ENCODE data around the gene RFX7. TPM values are rescaled to one million over a fixed set of nuclear protein-coding genes. Genes with fewer than 3 reads are reported as not detected.
A peak's percentile ranks its signal among the peaks of the same experiment; 100 is the strongest.

Gene RFX7
- total and polyA plus RNA-seq, 2 donors: 5.9 to 7.7 TPM

DNA sequence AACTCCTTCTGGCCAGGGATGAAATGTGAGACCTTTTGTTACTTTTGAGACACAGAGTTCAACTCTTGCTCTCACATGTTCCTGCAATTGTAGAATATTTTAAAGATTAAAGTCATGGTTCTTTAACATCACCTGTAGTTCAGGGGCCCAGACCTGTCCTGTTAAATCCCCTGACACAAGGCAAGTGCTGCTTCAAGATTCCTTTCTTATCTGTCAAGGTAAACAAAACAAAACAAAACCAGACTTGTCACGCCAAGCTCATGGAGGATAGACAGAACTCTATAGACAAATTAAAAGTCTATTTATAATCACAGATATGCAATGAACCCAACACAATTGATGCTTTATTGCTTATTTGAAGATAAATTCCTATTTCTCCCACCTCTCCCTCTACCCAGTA, 201.6 kb downstream of the RFX7 start:
- 94% methylated on average over 1 of the region's 1 CpG for WGBS
- Histone ChIP-seq H3K9me3 (ENCODE audit: control insufficient read depth in 2 of 2, insufficient read depth in 1 of 2, low read length in 1 of 2) (no peaks in the 10 kb centered on the region), H3K27me3 (ENCODE audit: control insufficient read depth in 2 of 2, insufficient read depth in 1 of 2, low read length in 1 of 2) (no peaks in the 10 kb centered on the region), H3K36me3 (ENCODE audit: control insufficient read depth in 2 of 2, insufficient read depth in 2 of 2, low read length in 1 of 2) (no peaks in the 10 kb centered on the region), H3K27ac (ENCODE audit: low read depth in 1 of 2, low read length in 1 of 2) (no peak overlapping the region), H3K4me1 (ENCODE audit: control insufficient read depth in 2 of 2, insufficient read depth in 2 of 2, low read length in 2 of 2) (peaks cover 3 to 7% of the 10 kb centered on the region in 2 donors), H3K4me3 (ENCODE audit: low read length in 2 of 2) (no peak overlapping the region)
- DNase-seq (ENCODE audit: low read depth in 6 of 9, low spot score in 9 of 9): no peak

DNA sequence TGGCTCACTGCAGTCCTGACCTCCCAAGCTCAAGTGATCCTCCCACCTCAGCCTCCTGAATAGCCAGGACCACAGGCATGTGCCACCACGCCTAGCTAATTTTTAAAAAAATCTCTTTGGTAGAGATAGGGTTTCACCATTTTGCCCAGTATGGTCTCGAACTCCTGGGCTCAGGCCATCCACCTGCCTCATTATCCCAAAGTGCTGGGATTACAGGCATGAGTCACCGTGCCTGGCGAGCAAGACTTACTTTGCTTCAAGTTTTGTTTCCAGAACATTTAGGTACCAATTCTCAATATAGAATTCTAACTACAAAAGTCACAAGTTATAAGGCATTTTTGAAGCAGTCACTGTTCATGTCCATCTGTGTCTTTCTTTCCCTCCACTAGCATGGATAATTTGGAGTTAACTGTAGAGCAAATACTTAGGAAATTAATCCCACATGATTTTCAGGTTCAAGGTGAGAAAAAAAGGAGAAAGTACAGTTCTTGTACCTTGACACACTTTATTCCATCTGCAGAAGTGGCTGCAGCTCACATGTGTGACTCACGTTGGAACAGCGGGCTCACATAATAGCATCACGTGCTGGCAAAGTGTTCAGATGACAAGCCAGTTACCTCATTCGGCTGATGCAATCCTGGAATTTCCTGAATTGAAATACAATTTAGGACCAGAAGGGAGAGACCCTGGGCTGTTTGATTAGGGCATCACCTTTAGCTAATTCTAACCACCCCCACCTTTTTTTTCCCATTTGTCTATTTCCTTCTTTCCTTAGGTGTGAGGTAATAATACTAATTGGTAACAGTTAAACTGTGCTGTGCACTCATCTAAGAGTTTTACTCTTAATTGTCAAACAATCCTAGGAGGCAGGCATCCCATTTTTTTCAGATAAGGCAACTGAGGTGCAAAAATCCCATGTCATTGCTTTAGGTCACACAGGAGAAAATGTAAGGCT, 203.3 kb downstream of the RFX7 start:
- no peaks in the 10 kb centered on the region for H3K27me3 ChIP-seq (ENCODE audit: control insufficient read depth in 2 of 2, insufficient read depth in 1 of 2, low read length in 1 of 2)
- no peak overlapping the region for H3K27ac ChIP-seq (ENCODE audit: low read depth in 1 of 2, low read length in 1 of 2)
- H3K9me3 ChIP-seq (ENCODE audit: control insufficient read depth in 2 of 2, insufficient read depth in 1 of 2, low read length in 1 of 2): no peaks in the 10 kb centered on the region
- no peak for DNase-seq (ENCODE audit: low read depth in 6 of 9, low spot score in 9 of 9)
- WGBS: 84% methylated on average over 8 of the region's 8 CpGs
- peaks cover 3 to 7% of the 10 kb centered on the region in 2 donors for H3K4me1 ChIP-seq (ENCODE audit: control insufficient read depth in 2 of 2, insufficient read depth in 2 of 2, low read length in 2 of 2)
- H3K36me3 ChIP-seq (ENCODE audit: control insufficient read depth in 2 of 2, insufficient read depth in 2 of 2, low read length in 1 of 2): no peaks in the 10 kb centered on the region
- no peak overlapping the region for H3K4me3 ChIP-seq (ENCODE audit: low read length in 2 of 2)

DNA sequence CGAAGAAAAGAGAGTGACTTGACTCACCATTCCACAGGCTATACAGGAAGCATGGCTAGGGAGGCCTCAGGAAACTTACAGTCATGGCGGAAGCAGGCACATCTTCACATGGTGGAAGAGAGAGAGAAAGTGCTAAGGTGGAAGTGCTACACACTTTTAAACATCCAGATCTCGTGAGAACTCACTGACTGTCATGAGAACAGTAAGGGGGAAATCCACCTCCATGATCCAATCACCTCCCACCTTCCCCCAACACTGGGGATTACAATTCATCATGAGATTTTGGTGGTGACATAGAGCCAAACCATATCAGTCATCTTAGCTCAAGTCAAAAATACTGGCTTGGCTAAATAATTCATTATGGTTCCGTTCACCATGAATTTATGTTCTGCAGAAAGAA, 205.0 kb downstream of the RFX7 start:
- Histone ChIP-seq H3K27ac (ENCODE audit: low read depth in 1 of 2, low read length in 1 of 2) (no peak overlapping the region), H3K36me3 (ENCODE audit: control insufficient read depth in 2 of 2, insufficient read depth in 2 of 2, low read length in 1 of 2) (no peaks in the 10 kb centered on the region), H3K27me3 (ENCODE audit: control insufficient read depth in 2 of 2, insufficient read depth in 1 of 2, low read length in 1 of 2) (no peaks in the 10 kb centered on the region), H3K9me3 (ENCODE audit: control insufficient read depth in 2 of 2, insufficient read depth in 1 of 2, low read length in 1 of 2) (no peaks in the 10 kb centered on the region), H3K4me1 (ENCODE audit: control insufficient read depth in 2 of 2, insufficient read depth in 2 of 2, low read length in 2 of 2) (peaks cover 3 to 7% of the 10 kb centered on the region in 2 donors), H3K4me3 (ENCODE audit: low read length in 2 of 2) (no peak overlapping the region)
- no peak for DNase-seq (ENCODE audit: low read depth in 6 of 9, low spot score in 9 of 9)
- WGBS: 98% methylated on average over 4 of the region's 4 CpGs

DNA sequence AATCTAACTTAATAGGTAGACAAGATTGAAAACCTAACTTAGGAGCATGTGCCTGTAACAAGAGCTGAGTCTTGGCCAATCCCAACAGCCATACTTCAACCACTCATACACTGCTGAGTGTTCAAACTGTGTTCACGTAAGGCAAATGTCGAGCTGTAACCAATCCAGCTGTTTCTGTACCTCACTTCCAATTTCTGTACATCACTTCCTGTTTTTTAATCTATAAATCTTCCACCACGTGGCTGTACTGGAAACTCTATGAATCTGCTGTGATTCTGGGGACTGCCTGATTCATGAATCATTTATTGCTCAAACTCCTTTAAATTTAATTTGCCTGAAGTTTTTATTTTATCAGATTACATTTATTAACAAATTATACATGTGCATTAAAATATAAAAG, 205.7 kb downstream of the RFX7 start:
- DNase-seq (ENCODE audit: low read depth in 6 of 9, low spot score in 9 of 9): peak in 1 of 9 donors; percentile 7
- 40% methylated on average over 3 of the region's 3 CpGs for WGBS
- H3K36me3 ChIP-seq (ENCODE audit: control insufficient read depth in 2 of 2, insufficient read depth in 2 of 2, low read length in 1 of 2): no peaks in the 10 kb centered on the region
- H3K27me3 ChIP-seq (ENCODE audit: control insufficient read depth in 2 of 2, insufficient read depth in 1 of 2, low read length in 1 of 2): no peaks in the 10 kb centered on the region
- no peaks in the 10 kb centered on the region for H3K9me3 ChIP-seq (ENCODE audit: control insufficient read depth in 2 of 2, insufficient read depth in 1 of 2, low read length in 1 of 2)
- no peak overlapping the region for H3K4me3 ChIP-seq (ENCODE audit: low read length in 2 of 2)
- no peak overlapping the region for H3K27ac ChIP-seq (ENCODE audit: low read depth in 1 of 2, low read length in 1 of 2)
- H3K4me1 ChIP-seq (ENCODE audit: control insufficient read depth in 2 of 2, insufficient read depth in 2 of 2, low read length in 2 of 2): peaks cover 3 to 7% of the 10 kb centered on the region in 2 donors

Other genes starting within 250 kb of the RFX7 start
- gene TEX9, start 121.5 kb upstream of the RFX7 start, total RNA-seq: 5.0 TPM
- gene TEX9, start 121.5 kb upstream of the RFX7 start, polyA plus RNA-seq: 3.5 TPM
- 10.3 TPM for gene MNS1, start 221.3 kb upstream of the RFX7 start, total RNA-seq
- 3.4 TPM for gene MNS1, start 221.3 kb upstream of the RFX7 start, polyA plus RNA-seq